Neuron (in vitro differentiated cells): ENCODE measurements around the gene TSACC.

Experiments used
- H2AFZ ChIP-seq: one replicate; pipeline ENCODE4 v1.6.1; 2013; ENCODE audit warnings: low read depth, mild to moderate bottlenecking, inconsistent platforms, low read length, moderate library complexity
- H3K27me3 ChIP-seq: one replicate; pipeline ENCODE4 v1.6.1; 2013; ENCODE audit warnings: low read length; ENCODE audit not compliant: insufficient read depth
- H3K36me3 ChIP-seq: one replicate; pipeline ENCODE4 v1.6.1; 2013; ENCODE audit warnings: low read length; ENCODE audit not compliant: insufficient read depth
- H3K4me1 ChIP-seq: one replicate; pipeline ENCODE4 v1.6.1; 2013; ENCODE audit warnings: low read length; ENCODE audit not compliant: insufficient read depth
- H3K4me3 ChIP-seq: 2 replicates; pipeline ENCODE4 v1.5.1; 2013; ENCODE audit warnings: mild to moderate bottlenecking, low read length, moderate library complexity
- H3K9me3 ChIP-seq: one replicate; pipeline ENCODE4 v1.6.1; 2013; ENCODE audit warnings: low read length

The TSACC gene

DNA sequence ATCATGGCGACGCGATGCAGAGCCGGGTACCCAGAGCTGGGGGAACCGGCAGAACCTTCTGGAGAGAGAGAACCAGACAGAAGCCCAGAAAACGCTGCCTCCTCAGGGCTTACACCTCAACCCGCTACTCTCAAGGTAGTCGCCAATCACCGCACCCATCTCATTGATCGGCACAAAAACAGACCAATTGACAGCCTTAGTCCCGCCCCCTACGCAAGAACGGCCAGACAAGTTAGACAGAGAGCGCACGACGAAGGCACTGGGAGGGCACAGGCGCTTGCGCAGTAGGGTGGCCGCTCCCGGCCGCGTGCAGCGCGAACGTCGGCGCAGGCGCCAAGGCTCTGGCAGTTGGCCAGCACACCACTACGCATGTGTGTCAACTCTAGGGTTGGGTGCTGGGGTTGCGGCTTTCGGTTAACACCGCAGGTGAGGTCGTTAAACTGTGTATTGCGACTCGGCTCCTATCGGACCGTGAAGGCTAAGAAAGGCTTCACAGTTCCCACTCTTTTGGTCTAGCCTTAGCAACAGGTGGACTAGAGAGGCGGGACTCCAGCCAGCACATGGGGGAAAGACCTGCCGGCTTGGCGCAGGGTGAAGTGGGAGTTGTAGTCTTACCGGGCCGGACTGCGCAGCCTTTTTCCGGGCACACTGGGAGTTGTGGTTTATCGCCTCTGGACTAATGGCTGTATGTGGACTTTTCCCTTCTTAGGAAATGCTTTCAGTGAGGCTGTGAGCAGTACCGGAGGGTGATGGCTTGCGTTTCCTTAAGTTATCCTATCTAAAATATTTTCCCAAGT, at the start of gene TSACC, which contains the start of gene CCT3:
Gene TSACC (plus strand): TSS at position 347 of the 797 bp plus-strand sequence. CDS start 1,232 bp downstream, outside the sequence.
Gene CCT3 (minus strand): TSS at position 113 of the 797 bp plus-strand sequence. CDS start 108 bp downstream, at position 5.
- Histone ChIP-seq H2AFZ (peak within 1 kb of the TSS; percentile 83), H3K4me3 (peak within 1 kb of the TSS; percentile 69), H3K36me3 (peaks cover 28% of the 10 kb centered on the region)

DNA sequence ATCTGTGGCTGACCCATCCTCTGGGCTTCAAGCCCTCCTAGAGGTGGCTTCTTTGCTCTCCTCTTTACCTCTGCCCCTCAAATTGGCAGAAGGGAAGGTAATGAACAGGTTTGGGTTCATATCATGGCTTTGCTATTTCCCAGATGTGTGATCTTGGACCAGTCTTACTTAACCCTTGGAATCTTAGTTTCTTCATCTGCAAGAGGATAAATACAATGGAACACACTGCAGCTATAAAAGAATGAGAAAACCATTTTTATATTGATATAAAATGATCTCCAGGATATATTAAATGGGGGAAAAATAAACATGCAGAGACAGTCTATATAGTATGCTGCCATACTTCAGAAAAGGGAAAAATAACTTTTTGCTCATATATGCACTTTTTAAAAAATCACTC, 48.5 kb upstream of the TSACC start:
- H3K9me3 ChIP-seq, result no peaks in the 10 kb centered on the region
- no peak overlapping the region for H3K4me3 ChIP-seq
- H3K4me1 ChIP-seq, result no peaks in the 10 kb centered on the region
- H2AFZ ChIP-seq, result no peak overlapping the region
- no peaks in the 10 kb centered on the region for H3K27me3 ChIP-seq
- peaks cover 4% of the 10 kb centered on the region for H3K36me3 ChIP-seq

More for the DNA sequence above, at the start of gene TSACC, which contains the start of gene CCT3:
- H3K9me3 ChIP-seq, result no peaks in the 10 kb centered on the region
- H3K27me3 ChIP-seq, result no peaks in the 10 kb centered on the region
- H3K4me1 ChIP-seq, result peaks cover 15% of the 10 kb centered on the region

DNA sequence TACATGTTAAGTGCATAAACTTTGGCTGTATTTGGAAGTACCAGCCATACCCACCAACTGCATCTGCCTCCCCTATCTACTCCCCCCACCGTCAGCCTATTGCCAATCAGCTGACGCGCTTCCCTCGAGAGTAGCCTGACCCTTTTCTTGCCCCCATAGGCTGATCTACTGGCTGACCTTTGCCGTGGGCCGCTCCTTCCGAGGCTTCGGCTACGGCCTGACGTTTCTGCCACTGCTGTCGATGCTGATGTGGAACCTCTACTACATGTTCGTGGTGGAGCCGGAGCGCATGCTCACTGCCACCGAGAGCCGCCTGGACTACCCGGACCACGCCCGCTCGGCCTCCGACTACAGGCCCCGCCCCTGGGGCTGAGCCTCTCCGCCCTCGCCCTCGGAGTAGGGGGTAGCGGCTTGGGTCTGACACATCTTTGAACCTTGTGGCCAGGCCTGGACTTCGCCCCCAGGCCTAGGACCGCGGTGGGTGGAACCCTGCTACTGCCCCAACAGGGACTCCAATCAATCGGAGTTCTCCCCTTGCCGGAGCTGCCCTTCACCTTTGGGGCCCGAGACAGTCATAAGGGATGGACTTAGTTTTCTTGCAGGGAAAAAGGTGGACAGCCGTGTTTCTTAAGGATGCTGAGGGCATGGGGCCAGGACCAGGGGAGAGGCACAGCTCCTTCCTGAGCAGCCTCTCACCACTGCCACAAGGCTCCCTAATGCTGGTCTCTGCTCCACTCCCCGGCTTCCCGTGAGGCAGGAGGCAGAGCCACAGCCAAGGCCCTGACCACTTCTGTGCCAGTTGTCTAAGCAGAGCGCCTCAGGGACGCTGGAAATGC, 46.9 kb upstream of the TSACC start:
- no peak overlapping the region for H3K4me3 ChIP-seq

DNA sequence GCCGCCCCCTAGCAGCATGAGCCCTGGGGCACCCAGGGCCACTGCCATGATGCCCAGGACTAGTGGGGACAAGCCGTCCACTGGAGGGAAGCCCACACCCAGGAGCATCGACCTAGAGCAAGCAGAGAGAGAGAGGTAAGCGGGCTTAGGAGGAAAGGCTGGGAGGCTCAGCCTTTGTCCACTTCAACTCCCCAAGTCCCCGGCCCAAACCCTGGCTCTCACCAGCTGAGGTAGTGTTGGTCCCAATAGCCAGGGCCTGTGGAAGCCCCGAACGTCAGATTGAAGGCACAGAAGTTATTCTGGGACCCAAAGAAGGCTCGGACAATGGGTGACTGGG, 45.3 kb upstream of the TSACC start:
- Histone ChIP-seq H3K36me3 (peaks cover 4% of the 10 kb centered on the region), H3K4me3 (no peak overlapping the region), H2AFZ (no peak overlapping the region), H3K27me3 (no peaks in the 10 kb centered on the region), H3K9me3 (no peaks in the 10 kb centered on the region), H3K4me1 (peaks cover 3% of the 10 kb centered on the region)

More for the DNA sequence above, 46.9 kb upstream of the TSACC start:
- Histone ChIP-seq H3K4me1 (peaks cover 3% of the 10 kb centered on the region), H3K9me3 (no peaks in the 10 kb centered on the region), H3K27me3 (no peaks in the 10 kb centered on the region), H2AFZ (no peak overlapping the region), H3K36me3 (peaks cover 4% of the 10 kb centered on the region)

DNA sequence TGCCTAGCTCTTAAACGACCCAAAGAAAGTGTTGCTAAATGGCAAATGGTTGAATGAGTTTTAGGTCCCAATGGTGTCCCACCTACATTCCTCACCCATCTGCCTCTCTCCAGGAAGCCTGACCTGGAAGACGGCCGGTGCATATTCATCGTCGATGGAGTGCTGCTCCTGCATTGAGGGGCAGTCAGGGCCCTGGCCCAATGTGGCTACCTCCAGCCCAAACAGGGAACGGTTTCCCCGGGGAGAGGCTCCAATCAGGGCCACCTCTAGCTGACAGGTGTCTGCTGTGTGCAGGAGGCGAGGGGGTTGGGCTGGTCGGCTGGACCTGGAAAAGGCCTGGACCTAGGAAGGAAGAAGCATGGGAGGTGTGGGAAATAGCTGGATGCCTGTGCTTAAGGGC, 44.4 kb upstream of the TSACC start:
- Histone ChIP-seq H3K9me3 (no peaks in the 10 kb centered on the region), H2AFZ (no peak overlapping the region), H3K4me3 (no peak overlapping the region), H3K27me3 (no peaks in the 10 kb centered on the region), H3K4me1 (peaks cover 3% of the 10 kb centered on the region), H3K36me3 (peaks cover under 1% of the 10 kb centered on the region)

DNA sequence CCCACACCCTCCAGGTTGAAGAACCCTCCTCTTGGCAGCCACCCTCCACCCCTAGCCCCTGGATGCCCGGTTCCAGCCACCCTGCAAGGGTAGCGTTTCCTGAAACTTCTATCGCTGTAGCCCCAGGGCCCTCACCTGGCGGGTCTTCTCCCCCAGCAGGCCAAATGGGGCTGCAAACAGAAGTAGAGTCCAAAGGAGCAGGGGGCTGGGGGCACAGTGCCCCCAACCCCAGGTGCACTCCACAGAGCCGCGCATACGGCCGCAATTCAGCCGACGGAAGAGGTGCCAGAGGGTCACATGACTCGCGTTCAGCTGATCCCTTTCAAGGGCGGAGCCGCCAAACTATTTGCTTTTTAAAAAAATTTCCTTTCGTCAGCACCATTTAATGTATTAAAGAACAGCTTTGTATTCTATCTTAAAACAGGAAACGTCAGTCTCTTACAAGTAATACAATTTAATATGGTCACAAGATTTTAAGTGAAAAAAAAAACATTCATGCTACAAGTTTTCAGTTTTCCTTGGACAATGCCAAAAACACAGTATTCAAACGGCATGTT, 42.9 kb upstream of the TSACC start, which contains the start of gene GLMP:
Gene GLMP (minus strand): TSS at position 289 of the 557 bp plus-strand sequence. CDS start 34 bp downstream, at position 255.
- peaks cover 3% of the 10 kb centered on the region for H3K4me1 ChIP-seq
- no peaks in the 10 kb centered on the region for H3K9me3 ChIP-seq
- no peaks in the 10 kb centered on the region for H3K27me3 ChIP-seq
- peak within 1 kb of the TSS; percentile 50 for H3K4me3 ChIP-seq
- no peaks in the 10 kb centered on the region for H3K36me3 ChIP-seq
- H2AFZ ChIP-seq, result peak within 1 kb of the TSS; percentile 83

DNA sequence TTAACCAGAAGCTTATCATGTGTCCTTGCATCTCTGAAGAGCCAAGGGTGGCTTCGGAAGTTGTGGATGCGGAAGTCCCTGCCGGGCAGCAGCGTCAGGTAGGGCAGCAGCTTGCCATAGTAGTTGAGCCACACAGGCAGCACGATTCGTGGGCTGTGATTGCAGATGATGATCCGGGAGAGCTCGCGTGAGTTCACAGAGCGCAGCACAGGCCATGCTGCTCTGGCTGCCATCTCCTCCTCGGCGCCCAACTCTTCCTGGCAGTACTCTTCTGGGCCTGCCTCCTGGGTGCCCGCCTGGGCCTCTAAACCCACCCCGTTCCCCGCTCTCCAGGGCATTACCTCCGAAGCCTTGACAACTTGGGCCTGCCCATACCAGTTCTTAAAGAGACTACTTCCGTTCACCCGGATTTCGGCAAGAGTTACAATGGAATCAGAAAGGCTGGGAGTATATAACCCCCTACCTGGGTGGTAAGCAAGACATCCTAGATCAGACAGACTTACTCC, 39.4 kb upstream of the TSACC start, which contains the start of gene VHLL:
Gene VHLL (minus strand): TSS at position 456 of the 506 bp plus-strand sequence. CDS start 118 bp downstream, at position 338.
- Histone ChIP-seq H3K36me3 (peaks cover 3% of the 10 kb centered on the region), H3K9me3 (no peaks in the 10 kb centered on the region), H3K27me3 (no peaks in the 10 kb centered on the region), H3K4me1 (peaks cover 3% of the 10 kb centered on the region), H2AFZ (no peak within 1 kb of the TSS), H3K4me3 (no peak within 1 kb of the TSS)

DNA sequence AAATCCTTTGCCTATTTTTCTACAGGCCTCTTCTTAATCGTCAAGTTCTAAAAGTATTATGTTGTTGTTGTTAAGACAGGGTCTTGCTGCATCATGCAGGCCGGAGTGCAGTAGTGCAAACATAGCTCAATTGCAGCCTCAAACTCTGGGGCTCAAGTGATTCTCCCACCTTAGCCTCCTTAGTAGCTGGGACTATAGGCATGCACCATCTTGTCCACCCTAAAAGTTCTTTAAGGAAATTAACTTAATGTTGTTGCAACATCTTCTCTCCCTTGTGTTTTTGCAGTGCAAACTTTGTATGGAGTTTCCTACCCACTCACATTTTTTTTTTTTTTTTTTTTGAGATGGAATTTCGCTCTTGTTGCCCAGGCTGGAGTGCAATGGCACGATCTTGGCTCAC, 35.1 kb upstream of the TSACC start:
- no peaks in the 10 kb centered on the region for H3K27me3 ChIP-seq

DNA sequence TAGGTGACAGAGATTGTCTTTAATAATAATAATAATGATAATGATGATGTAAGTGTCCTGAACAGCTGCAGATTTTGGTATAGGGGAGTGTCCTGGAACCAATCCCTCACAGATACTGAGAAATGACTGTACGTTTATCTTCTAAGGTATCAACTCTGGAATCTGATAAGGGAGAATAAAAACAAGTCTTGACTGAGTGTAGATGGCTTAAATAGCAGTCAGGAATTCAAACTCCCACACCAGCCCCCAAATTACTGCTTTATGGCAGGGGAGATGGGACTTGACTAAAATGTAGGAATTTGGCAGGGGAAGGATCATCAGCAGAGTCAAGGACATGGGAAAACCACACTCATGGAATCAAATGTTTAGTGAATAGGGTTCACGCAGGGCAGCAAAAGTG, 33.1 kb upstream of the TSACC start:
- no peaks in the 10 kb centered on the region for H3K4me1 ChIP-seq
- H3K27me3 ChIP-seq, result no peaks in the 10 kb centered on the region
- H3K4me3 ChIP-seq, result no peak overlapping the region
- H2AFZ ChIP-seq, result no peak overlapping the region
- no peaks in the 10 kb centered on the region for H3K9me3 ChIP-seq
- peaks cover 37% of the 10 kb centered on the region for H3K36me3 ChIP-seq

More for the DNA sequence above, 35.1 kb upstream of the TSACC start:
- Histone ChIP-seq H3K4me3 (no peak overlapping the region), H3K9me3 (no peaks in the 10 kb centered on the region), H2AFZ (no peak overlapping the region), H3K4me1 (no peaks in the 10 kb centered on the region), H3K36me3 (peaks cover 23% of the 10 kb centered on the region)

DNA sequence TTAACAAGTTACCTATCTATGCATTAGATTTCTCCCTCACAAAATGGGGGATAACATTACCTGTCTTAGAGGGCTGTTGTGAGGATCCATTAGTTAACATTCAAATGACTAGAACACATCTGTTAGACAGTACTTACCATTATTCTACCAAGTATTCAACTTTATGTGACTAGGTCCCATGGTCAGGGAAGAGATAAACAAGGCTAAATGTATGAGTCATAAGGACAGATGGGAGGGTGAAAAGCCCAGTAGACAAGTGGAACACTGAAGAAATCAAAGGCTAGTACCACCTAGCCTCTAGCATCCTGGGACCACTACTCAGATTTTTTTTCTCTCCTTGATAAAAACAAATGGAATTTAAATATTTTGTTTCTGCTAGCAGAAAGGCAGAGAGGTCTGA, 30.2 kb upstream of the TSACC start:
- Histone ChIP-seq H3K36me3 (peaks cover 63% of the 10 kb centered on the region), H3K9me3 (no peaks in the 10 kb centered on the region), H3K4me3 (no peak overlapping the region), H3K4me1 (no peaks in the 10 kb centered on the region), H3K27me3 (no peaks in the 10 kb centered on the region), H2AFZ (no peak overlapping the region)

DNA sequence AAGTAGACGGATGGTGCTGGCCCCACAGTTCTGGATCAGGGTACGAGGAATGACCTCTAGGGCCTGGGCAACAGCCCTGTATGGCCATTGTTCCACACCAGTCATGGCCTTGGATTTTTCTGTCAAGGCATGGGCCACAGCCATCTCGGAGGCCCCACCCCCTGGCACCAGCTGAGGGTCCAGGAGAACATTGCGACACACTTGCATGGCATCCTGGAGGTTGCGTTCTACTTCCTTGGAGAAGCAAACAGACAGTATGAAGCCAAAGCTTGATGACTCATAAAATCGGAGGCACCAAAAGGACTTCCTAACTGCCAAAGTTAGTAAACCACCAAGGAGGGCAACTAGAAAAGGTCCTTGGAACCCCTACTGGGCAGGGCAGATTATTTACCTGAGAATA, 27.4 kb upstream of the TSACC start:
- peaks cover 74% of the 10 kb centered on the region for H3K36me3 ChIP-seq
- H3K4me1 ChIP-seq, result no peaks in the 10 kb centered on the region
- no peaks in the 10 kb centered on the region for H3K27me3 ChIP-seq
- H2AFZ ChIP-seq, result no peak overlapping the region
- H3K9me3 ChIP-seq, result no peaks in the 10 kb centered on the region
- H3K4me3 ChIP-seq, result no peak overlapping the region

DNA sequence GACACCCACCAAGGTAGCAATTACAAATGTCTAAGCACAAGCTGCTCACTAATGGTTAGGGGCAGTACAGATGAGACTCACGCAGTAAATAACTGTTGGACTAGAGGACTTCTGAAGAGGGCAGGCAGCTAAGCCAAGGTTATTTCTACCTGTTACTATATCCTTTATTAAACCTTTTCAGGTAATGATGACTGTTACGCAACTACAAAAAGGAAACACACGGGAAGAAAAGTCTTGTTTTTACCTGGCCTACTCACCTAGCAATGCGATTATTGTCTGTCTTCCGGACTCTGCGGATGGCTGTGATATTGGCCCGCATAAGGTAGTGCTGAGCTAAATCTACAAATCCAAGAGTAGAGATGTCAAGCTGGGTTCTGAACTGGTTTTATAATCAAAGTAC, 21.4 kb upstream of the TSACC start:
- no peaks in the 10 kb centered on the region for H3K27me3 ChIP-seq
- H2AFZ ChIP-seq, result no peak overlapping the region
- no peak overlapping the region for H3K4me3 ChIP-seq
- H3K4me1 ChIP-seq, result no peaks in the 10 kb centered on the region
- peaks cover 89% of the 10 kb centered on the region for H3K36me3 ChIP-seq
- H3K9me3 ChIP-seq, result no peaks in the 10 kb centered on the region
